ENCODE data around the gene ATP8B4.

ATP8B4 gene

GRCh38 chr15:49844390-49844789 is 274.6 kb downstream of the ATP8B4 start:
- no peak for DNase-seq

GRCh38 chr15:49843725-49844124 is 275.3 kb downstream of the ATP8B4 start:
- no peak for DNase-seq

GRCh38 chr15:49842031-49842730 is 276.9 kb downstream of the ATP8B4 start:
- no peak for DNase-seq

- no peak for DNase-seq
Measured at GRCh38 chr15:49832511-49832910, 286.5 kb downstream of the ATP8B4 start.

- no peak for DNase-seq
Measured at GRCh38 chr15:49831206-49831965, 287.6 kb downstream of the ATP8B4 start.

- no peak for DNase-seq
Measured at GRCh38 chr15:49830391-49830790, 288.6 kb downstream of the ATP8B4 start.

GRCh38 chr15:49827311-49827710 is 291.7 kb downstream of the ATP8B4 start:
- DNase-seq: no peak

- DNase-seq: no peak
Measured at GRCh38 chr15:49826640-49827234, 292.3 kb downstream of the ATP8B4 start.

- DNase-seq: no peak
Measured at GRCh38 chr15:49824775-49825099, 294.3 kb downstream of the ATP8B4 start.

GRCh38 chr15:49823987-49824774 is 294.9 kb downstream of the ATP8B4 start:
- no peak for DNase-seq

- no peak for DNase-seq
Measured at GRCh38 chr15:49817100-49817499, 301.9 kb downstream of the ATP8B4 start.

GRCh38 chr15:49815950-49816349 is 303.1 kb downstream of the ATP8B4 start:
- no peak for DNase-seq

- no peak for DNase-seq
Measured at GRCh38 chr15:49815526-49815925, 303.5 kb downstream of the ATP8B4 start.

GRCh38 chr15:49814709-49815108 is 304.3 kb downstream of the ATP8B4 start:
- no peak for DNase-seq

GRCh38 chr15:49813625-49814024 is 305.4 kb downstream of the ATP8B4 start:
- no peak for DNase-seq

- DNase-seq: no peak
Measured at GRCh38 chr15:49810720-49811119, 308.3 kb downstream of the ATP8B4 start.

GRCh38 chr15:49809894-49810609 is 309.0 kb downstream of the ATP8B4 start:
- no peak for DNase-seq

GRCh38 chr15:49808341-49808740 is 310.7 kb downstream of the ATP8B4 start:
- DNase-seq: no peak
